ENCODE measurements around the gene ANKRD23. TPM values are rescaled to one million over a fixed set of nuclear protein-coding genes. Genes with fewer than 3 reads are reported as not detected.

ANKRD23 gene
- total and polyA plus RNA-seq, 2 of the 13 experiments (the other 11 are each of a cell fraction or from before 2014, with no cell fraction given): 1.5 to 1.6 TPM

GRCh38 chr2:96815326-96816126, 28.3 kb downstream of the ANKRD23 start (continued):
- TF ChIP-seq KIAA2018 (CRISPR knock-in tag; IDR thresholded peaks at IDR 0.05; ENCODE audit: borderline replicate concordance) (no peak), ZNF501 (CRISPR knock-in tag; IDR thresholded peaks at IDR 0.05) (peak; percentile 91), ZFY (CRISPR knock-in tag; IDR thresholded peaks at IDR 0.05) (peak; percentile 58; the same call in 1 of the 2 replicates), ZKSCAN1 (IDR thresholded peaks at IDR 0.05; ENCODE audit: low read length) (no peak), SNAPC5 (CRISPR knock-in tag; IDR thresholded peaks at IDR 0.05; ENCODE audit: borderline replicate concordance) (no peak), ZNF781 (CRISPR knock-in tag; IDR thresholded peaks at IDR 0.05; ENCODE audit: borderline replicate concordance, not compliant biosample characterization) (no peak), RCOR2 (CRISPR knock-in tag; IDR thresholded peaks at IDR 0.05) (no peak), REL (CRISPR knock-in tag; conservative IDR thresholded peaks at IDR 0.05) (no peak), PHF8 (CRISPR knock-in tag; IDR thresholded peaks at IDR 0.05) (peak; percentile 85), SCMH1 (CRISPR knock-in tag; IDR thresholded peaks at IDR 0.05; ENCODE audit: borderline replicate concordance) (no peak), SAFB2 (CRISPR knock-in tag; IDR thresholded peaks at IDR 0.05; ENCODE audit: borderline replicate concordance, low read depth) (peak; percentile 41; the same call in 1 of the 2 replicates), ZNF432 (CRISPR knock-in tag; IDR thresholded peaks at IDR 0.05; ENCODE audit: borderline replicate concordance) (no peak; the same call in 1 of the 2 replicates), ZNF652 (CRISPR knock-in tag; IDR thresholded peaks at IDR 0.05; ENCODE audit: borderline replicate concordance, low read depth) (no peak), SAP130 (CRISPR knock-in tag; IDR thresholded peaks at IDR 0.05; ENCODE audit: low read depth) (no peak; the same call in 1 of the 2 replicates), BRD4 (CRISPR knock-in tag; IDR thresholded peaks at IDR 0.05) (peak; percentile 17; the same call in 1 of the 2 replicates), ZNF670 (CRISPR knock-in tag; IDR thresholded peaks at IDR 0.05; ENCODE audit: borderline replicate concordance) (peak; percentile 14; the same call in 1 of the 2 replicates), RFXANK (CRISPR knock-in tag; IDR thresholded peaks at IDR 0.05) (no peak)
- TF ChIP-seq, protein P1, sequence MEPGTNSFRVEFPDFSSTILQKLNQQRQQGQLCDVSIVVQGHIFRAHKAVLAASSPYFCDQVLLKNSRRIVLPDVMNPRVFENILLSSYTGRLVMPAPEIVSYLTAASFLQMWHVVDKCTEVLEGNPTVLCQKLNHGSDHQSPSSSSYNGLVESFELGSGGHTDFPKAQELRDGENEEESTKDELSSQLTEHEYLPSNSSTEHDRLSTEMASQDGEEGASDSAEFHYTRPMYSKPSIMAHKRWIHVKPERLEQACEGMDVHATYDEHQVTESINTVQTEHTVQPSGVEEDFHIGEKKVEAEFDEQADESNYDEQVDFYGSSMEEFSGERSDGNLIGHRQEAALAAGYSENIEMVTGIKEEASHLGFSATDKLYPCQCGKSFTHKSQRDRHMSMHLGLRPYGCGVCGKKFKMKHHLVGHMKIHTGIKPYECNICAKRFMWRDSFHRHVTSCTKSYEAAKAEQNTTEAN (CRISPR knock-in tag; conservative IDR thresholded peaks at IDR 0.05): no peak

Data from HepG2 (cell line).